ENCODE measurements around the gene IFITM2. TPM values are rescaled to one million over a fixed set of nuclear protein-coding genes. Genes with fewer than 3 reads are reported as not detected.

The IFITM2 gene
- total RNA-seq, 4 donors from 2014 or later: 89.3 to 183 (median 126) TPM

DNA sequence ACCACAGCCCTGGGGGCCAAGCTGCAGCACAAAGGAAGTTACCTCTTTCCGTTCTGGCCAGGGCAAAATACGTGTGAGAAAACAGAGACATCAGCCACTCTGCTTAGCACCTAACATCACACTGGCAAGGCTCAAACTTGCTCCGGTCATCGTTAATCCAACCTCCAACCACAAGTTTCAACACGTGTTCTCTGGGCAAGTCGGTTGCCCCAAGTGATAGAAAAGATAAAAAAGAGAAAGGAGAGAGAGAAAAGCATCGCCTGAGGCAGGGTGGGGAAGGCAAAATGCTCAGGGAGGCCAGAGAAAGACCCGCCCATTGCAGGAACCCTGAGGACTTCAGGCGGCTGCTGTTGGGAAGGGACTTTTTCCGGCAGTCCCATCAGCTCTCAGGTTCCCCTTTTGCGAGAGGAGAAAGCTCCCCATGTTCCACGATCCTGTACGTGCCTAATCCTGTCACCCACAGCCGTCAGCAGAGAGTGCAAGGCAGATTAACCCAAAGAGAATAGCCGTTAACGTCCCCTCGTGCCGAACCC is 43.2 kb downstream of the IFITM2 start:
- no peak for TF ChIP-seq POLR2AphosphoS5 (IDR thresholded peaks at IDR 0.05)
- TF ChIP-seq, protein P1, sequence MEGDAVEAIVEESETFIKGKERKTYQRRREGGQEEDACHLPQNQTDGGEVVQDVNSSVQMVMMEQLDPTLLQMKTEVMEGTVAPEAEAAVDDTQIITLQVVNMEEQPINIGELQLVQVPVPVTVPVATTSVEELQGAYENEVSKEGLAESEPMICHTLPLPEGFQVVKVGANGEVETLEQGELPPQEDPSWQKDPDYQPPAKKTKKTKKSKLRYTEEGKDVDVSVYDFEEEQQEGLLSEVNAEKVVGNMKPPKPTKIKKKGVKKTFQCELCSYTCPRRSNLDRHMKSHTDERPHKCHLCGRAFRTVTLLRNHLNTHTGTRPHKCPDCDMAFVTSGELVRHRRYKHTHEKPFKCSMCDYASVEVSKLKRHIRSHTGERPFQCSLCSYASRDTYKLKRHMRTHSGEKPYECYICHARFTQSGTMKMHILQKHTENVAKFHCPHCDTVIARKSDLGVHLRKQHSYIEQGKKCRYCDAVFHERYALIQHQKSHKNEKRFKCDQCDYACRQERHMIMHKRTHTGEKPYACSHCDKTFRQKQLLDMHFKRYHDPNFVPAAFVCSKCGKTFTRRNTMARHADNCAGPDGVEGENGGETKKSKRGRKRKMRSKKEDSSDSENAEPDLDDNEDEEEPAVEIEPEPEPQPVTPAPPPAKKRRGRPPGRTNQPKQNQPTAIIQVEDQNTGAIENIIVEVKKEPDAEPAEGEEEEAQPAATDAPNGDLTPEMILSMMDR (IDR thresholded peaks at IDR 0.05): no peak
- no peak for TF ChIP-seq POLR2A (IDR thresholded peaks at IDR 0.05)
- TF ChIP-seq EP300 (IDR thresholded peaks at IDR 0.05): no peak
- WGBS, 2 donors (ENCODE audit: low coverage in 1 of 2): 67 to 94% methylated on average over 7 to 13 of the region's 18 CpGs
- H3K27me3 ChIP-seq: no peaks in the 10 kb centered on the region
- H3K36me3 ChIP-seq: no peaks in the 10 kb centered on the region
- peak overlapping the region in 1 of 4 donors; percentile 44 for H3K27ac ChIP-seq
- no peak for ATAC-seq
- peaks cover 5 to 36% (median 27%) of the 10 kb centered on the region in 3 donors for H3K4me1 ChIP-seq
- no peak overlapping the region for H3K4me3 ChIP-seq
- H3K9me3 ChIP-seq: no peaks in the 10 kb centered on the region

DNA sequence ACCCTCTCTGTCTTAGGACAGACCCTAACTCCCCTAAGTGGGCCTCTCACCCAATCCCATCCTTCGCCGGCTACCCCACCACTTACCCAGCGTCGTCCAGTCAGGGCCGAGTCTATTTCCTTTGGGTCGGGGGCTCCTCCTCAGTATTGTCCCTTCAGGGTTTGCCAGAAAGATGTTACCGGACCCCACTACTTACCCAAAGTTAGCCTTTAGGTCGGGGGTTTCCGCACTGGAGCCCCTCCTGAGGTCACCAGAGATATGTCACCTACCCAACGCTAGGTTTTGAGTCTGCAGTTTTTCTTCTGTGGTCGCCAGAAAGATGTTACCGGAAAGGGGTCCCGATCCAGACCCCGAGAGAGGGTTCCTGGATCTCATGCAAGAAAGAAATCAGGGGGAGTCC is 43.8 kb downstream of the IFITM2 start:
- no peaks in the 10 kb centered on the region for H3K27me3 ChIP-seq
- WGBS, 2 donors (ENCODE audit: low coverage in 1 of 2): 95% methylated on average over 11 of the region's 14 CpGs; no CpG with 5 or more reads in 1 of the 2 donors
- no peak for TF ChIP-seq EP300 (IDR thresholded peaks at IDR 0.05)
- no peak for TF ChIP-seq POLR2A (IDR thresholded peaks at IDR 0.05)
- peaks cover 5 to 38% (median 27%) of the 10 kb centered on the region in 3 donors for H3K4me1 ChIP-seq
- H3K9me3 ChIP-seq: no peaks in the 10 kb centered on the region
- peak overlapping the region in 1 of 4 donors; percentile 44 for H3K27ac ChIP-seq
- H3K4me3 ChIP-seq: no peak overlapping the region
- ATAC-seq: no peak
- no peaks in the 10 kb centered on the region for H3K36me3 ChIP-seq

DNA sequence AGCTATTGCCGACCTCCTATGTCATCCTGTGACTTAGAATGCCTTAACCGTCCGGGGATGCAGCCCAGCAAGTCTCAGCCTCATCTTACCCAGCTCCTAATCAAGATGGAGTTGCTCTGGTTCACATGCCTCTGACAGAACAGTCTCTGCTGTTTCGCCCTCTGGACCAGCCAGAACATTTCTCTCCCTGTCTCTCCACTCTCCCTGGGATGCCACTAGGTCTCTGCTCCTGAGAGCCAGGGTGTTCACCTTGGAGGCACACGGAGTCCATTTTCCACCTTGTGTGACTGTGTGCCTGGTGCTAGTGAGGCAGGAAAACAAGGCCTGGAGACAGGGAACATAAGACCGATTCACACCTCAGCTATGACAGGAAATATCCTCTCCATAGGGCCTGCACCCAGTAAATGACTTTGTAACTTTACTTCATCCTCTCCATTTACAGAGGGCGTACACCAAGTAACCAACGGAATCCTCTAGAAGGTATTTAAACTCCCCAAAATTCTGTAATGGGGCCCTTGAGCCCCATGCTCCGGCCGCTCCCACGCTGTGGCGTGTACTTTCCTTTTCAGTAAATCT is 44.9 kb downstream of the IFITM2 start:
- ATAC-seq: no peak

DNA sequence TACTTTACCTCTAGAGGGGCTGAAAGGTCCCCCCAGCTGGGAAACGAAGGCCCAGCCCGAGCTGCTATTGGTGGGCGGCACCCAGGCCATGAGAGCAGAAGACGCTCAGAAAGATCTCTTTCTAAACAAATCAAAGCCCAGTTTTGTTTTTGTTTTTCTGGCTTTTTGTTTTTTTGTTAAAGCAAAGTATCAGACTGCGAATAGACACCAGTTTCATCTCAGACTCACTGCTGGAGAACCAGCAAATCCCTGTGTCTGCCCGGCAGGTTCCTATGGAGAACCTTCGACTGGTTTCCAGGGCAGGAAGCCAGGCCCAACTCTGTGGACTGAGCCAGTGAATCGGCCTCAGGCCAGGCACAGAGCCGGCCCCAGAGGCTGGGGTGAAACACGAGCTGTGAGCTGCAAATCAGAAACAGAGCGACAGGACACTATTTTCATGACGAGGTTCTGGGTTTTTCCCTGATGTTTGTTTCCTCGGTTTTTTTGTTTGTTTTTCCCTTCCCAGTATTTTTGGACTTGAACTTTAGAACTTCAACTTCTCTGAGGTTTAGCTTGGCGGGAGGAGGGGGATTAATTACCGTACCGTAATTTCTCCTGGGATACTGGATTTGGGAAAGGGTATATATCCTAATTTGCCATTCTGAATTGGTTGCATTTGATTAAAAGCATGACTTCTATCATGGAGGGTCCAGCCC is 45.7 kb downstream of the IFITM2 start:
- Histone ChIP-seq H3K4me3 (no peak overlapping the region), H3K36me3 (no peaks in the 10 kb centered on the region), H3K4me1 (peaks cover 5 to 46% (median 31%) of the 10 kb centered on the region in 3 donors), H3K27ac (peak overlapping the region; percentile 87 to 99 (median 98)), H3K9me3 (no peaks in the 10 kb centered on the region), H3K27me3 (no peaks in the 10 kb centered on the region)
- peak; percentile 71 for ATAC-seq
- WGBS, 2 donors (ENCODE audit: low coverage in 1 of 2): 10 to 26% methylated on average over 14 to 16 of the region's 16 CpGs
- TF ChIP-seq POLR2AphosphoS5 (IDR thresholded peaks at IDR 0.05) (peak; percentile 57), EP300 (IDR thresholded peaks at IDR 0.05) (no peak), POLR2A (IDR thresholded peaks at IDR 0.05) (peak in 1 of 2 donors; percentile 18)
- TF ChIP-seq, protein P1 (IDR thresholded peaks at IDR 0.05): no peak

More for the DNA sequence above, 44.9 kb downstream of the IFITM2 start:
- H3K27me3 ChIP-seq: no peaks in the 10 kb centered on the region
- peaks cover 5 to 38% (median 27%) of the 10 kb centered on the region in 3 donors for H3K4me1 ChIP-seq
- no peak for TF ChIP-seq EP300 (IDR thresholded peaks at IDR 0.05)
- TF ChIP-seq POLR2AphosphoS5 (IDR thresholded peaks at IDR 0.05): no peak
- TF ChIP-seq, protein P1 (IDR thresholded peaks at IDR 0.05): no peak
- TF ChIP-seq POLR2A (IDR thresholded peaks at IDR 0.05): no peak
- 93 to 97% methylated on average over 7 to 11 of the region's 12 CpGs for WGBS, 2 donors (ENCODE audit: low coverage in 1 of 2)
- H3K27ac ChIP-seq: peak overlapping the region; percentile 87 to 99 (median 98)
- H3K4me3 ChIP-seq: no peak overlapping the region
- H3K9me3 ChIP-seq: no peaks in the 10 kb centered on the region
- no peaks in the 10 kb centered on the region for H3K36me3 ChIP-seq

DNA sequence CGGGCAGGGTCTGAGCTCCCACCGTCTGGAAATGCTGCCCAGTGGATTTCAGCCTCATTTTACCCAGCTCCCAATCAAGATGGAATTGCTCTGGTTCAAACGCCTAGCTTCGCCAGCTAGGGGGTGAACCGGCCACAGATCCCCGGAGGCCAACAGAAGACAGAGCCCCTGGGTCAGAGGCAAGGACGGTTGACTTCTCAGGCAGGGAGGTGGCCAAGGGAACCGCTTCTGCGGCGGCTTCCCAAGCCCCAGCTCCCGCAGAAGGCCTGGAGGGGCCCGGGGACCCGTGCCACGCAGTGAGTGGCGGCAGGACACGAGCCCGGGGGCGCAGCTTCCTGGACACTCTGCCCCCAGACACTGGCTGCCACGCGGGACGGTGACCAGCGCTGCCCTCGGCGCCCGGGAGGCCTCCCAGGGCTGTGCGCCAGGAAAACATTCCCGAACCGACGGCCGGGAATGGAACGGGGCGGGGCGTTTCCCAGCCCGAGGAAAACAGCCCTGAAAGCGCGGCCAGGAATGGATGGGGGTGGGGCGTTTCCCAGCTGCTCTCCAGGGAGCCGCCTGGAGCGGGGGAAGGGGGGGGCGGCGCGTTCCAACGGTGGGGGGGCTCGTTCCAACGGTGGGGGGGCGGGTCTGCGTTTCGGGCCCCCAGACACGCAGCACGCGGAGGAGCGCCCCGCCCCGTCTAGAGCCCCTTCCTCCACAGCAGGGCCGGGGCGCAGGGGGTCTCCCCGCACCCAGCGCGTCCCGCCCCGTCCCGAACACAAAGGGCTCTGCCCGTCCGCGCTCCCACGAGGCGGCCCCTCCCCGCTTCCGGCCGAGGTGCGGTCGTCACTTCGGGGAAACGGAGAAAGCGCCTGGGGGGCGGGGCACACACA is 48.2 kb downstream of the IFITM2 start:
- peak overlapping the region; percentile 33 to 53 for H3K4me3 ChIP-seq
- TF ChIP-seq POLR2A (IDR thresholded peaks at IDR 0.05): peak; percentile 31 to 43
- TF ChIP-seq, protein P1 (IDR thresholded peaks at IDR 0.05): peak in 1 of 4 experiments; percentile 9
- peak; percentile 96 for TF ChIP-seq POLR2AphosphoS5 (IDR thresholded peaks at IDR 0.05)
- TF ChIP-seq EP300 (IDR thresholded peaks at IDR 0.05): peak; percentile 25
- peak overlapping the region; percentile 98 to 99 (median 98) for H3K27ac ChIP-seq
- no peaks in the 10 kb centered on the region for H3K27me3 ChIP-seq
- H3K36me3 ChIP-seq: no peaks in the 10 kb centered on the region
- ATAC-seq: peak; percentile 94
- peaks cover 5 to 57% (median 34%) of the 10 kb centered on the region in 3 donors for H3K4me1 ChIP-seq
- H3K9me3 ChIP-seq: peaks cover 0 to 2% (median 0%) of the 10 kb centered on the region in 3 donors
- no CpG with 5 or more reads among the region's 76 CpGs for WGBS, 2 donors (ENCODE audit: low coverage in 1 of 2)

Measured in gastroesophageal sphincter (tissue), 4 donors.